Prostate gland (tissue), 2 donors: ENCODE measurements around the gene TEX2.

Experiments
- POLR2A ChIP-seq: fragments of 450-650 bp; IDR thresholded peaks from one replicate; pipeline ENCODE4 v1.6.1; 2016; ENCODE audit warnings: antibody characterized with exemption, mild to moderate bottlenecking
- TF ChIP-seq, protein P1 (sequence below), 4 experiments: fragments of 200-600 bp in 2 of 4; fragments of 450-650 bp in 2 of 4; sonication (generic) in 2 of 4; IDR thresholded peaks; 1 replicate in 3 of 4; 2 replicates in 1 of 4; pipeline ENCODE4 v1.5.1; 2016 to 2019; ENCODE audit warnings: antibody characterized with exemption in 4 of 4, mild to moderate bottlenecking in 2 of 4, moderate library complexity in 2 of 4

DNA sequence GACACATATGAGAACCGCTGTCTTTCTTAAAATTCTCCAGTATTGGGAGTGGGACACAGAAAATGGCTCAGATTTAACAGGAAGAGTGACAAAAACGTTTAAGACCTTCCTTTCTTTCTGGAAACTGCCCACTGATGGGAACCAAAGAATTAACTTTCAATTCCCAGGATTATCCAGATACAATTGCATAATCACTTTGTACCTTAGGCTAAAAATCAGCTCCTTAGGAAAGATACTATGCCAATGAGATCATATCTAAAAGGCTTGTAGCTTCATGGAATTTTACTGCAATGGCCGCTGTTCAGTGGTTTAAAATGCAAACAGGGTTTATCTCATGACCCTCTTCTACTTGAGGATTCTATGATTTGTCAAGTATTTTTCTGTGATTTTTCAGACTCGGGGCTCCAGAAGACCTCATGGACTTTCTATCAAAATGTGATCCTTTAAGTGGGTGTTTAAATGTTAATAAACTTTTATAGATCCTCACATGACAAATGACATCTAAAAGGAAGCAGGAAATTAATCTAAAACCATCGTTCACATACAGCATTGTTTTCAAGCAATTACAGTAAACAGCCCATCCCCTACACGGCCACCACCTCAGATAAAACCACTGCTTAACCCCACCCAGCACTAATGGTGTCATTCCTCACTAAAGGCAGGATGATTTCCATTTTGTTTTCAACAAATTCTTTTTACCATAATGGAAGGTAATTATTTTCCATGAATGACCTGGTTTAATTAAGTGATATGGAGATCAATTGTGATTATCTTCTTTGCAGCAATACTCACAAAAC, 101.5 kb downstream of the TEX2 start:
- TF ChIP-seq POLR2A = no peak
- TF ChIP-seq, protein P1, sequence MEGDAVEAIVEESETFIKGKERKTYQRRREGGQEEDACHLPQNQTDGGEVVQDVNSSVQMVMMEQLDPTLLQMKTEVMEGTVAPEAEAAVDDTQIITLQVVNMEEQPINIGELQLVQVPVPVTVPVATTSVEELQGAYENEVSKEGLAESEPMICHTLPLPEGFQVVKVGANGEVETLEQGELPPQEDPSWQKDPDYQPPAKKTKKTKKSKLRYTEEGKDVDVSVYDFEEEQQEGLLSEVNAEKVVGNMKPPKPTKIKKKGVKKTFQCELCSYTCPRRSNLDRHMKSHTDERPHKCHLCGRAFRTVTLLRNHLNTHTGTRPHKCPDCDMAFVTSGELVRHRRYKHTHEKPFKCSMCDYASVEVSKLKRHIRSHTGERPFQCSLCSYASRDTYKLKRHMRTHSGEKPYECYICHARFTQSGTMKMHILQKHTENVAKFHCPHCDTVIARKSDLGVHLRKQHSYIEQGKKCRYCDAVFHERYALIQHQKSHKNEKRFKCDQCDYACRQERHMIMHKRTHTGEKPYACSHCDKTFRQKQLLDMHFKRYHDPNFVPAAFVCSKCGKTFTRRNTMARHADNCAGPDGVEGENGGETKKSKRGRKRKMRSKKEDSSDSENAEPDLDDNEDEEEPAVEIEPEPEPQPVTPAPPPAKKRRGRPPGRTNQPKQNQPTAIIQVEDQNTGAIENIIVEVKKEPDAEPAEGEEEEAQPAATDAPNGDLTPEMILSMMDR (IDR thresholded peaks at IDR 0.05) = no peak
